IMR-90 (cell line): ENCODE measurements around the gene CYP1A2. TPM values are rescaled to one million over a fixed set of nuclear protein-coding genes. Genes with fewer than 3 reads are reported as not detected.

Experiments used
- ATAC-seq: fragments of 200-7000 bp; cut with Tn5 transposase; 2 replicates; pipeline ENCODE4 v1.9.1; 2020; ENCODE audit warnings: low read depth, mild to moderate bottlenecking, moderate library complexity
- BruUV-seq: library from RNA; stranded (reverse); fragments of 400-500 nt; replicated peaks from 2 replicates; lab custom pipeline; 2021; lab: Mats Ljungman, UMichigan
- CTCF ChIA-PET: fragments of 300-600 bp; formaldehyde crosslinking; extraction: SDS; loops from one replicate; lab custom pipeline; 2021; ENCODE audit warnings: antibody characterized with exemption; lab: Yijun Ruan, JAX
- POLR2A ChIA-PET: fragments of 300-600 bp; sonication (Branson Sonifier 250); formaldehyde crosslinking; loops from one replicate; lab custom pipeline; 2022; ENCODE audit warnings: antibody characterized with exemption; ENCODE audit not compliant: unreplicated experiment; lab: Charles Lee
- DNase-seq: peaks from one replicate; pipeline ENCODE4 v3.0.0; 2013
- H2AFZ ChIP-seq: replicated peaks from 2 replicates; pipeline ENCODE3; 2013; ENCODE audit warnings: low read length, mild to moderate bottlenecking; ENCODE audit not compliant: poor library complexity
- H2AK5ac ChIP-seq: 2 replicates; pipeline ENCODE4 v1.6.1; 2013; ENCODE audit warnings: low read depth, low read length, inconsistent platforms
- H2AK9ac ChIP-seq: replicated peaks from 2 replicates; pipeline ENCODE3; 2013; ENCODE audit warnings: mild to moderate bottlenecking, low read depth, low read length, moderate library complexity; ENCODE audit not compliant: poor library complexity
- H2BK120ac ChIP-seq: 2 replicates; pipeline ENCODE4 v1.6.1; 2013; ENCODE audit warnings: low read depth, low read length, inconsistent platforms
- H2BK15ac ChIP-seq: 3 replicates; pipeline ENCODE4 v1.6.1; 2013; ENCODE audit warnings: low read depth, low read length, inconsistent platforms
- H2BK20ac ChIP-seq: 2 replicates; pipeline ENCODE4 v1.6.1; 2013; ENCODE audit warnings: low read depth, mild to moderate bottlenecking, inconsistent platforms, low read length, moderate library complexity
- H2BK5ac ChIP-seq: 2 replicates; pipeline ENCODE4 v1.6.1; 2013; ENCODE audit warnings: mild to moderate bottlenecking, low read depth, low read length, inconsistent platforms; ENCODE audit not compliant: poor library complexity, severe bottlenecking
- H3K14ac ChIP-seq: replicated peaks from 2 replicates; pipeline ENCODE4 v1.6.1; 2013; ENCODE audit warnings: low read depth, low read length, inconsistent platforms
- H3K18ac ChIP-seq: 2 replicates; pipeline ENCODE4 v1.6.1; 2013; ENCODE audit warnings: low read depth, low read length, control low read depth
- H3K23ac ChIP-seq: 2 replicates; pipeline ENCODE4 v1.6.1; 2013; ENCODE audit warnings: low read depth, low read length, inconsistent platforms
- H3K27ac ChIP-seq: 2 replicates; pipeline ENCODE4 v1.5.1; 2013; ENCODE audit warnings: mild to moderate bottlenecking, control low read depth, low read length; ENCODE audit not compliant: insufficient read depth
- H3K27me3 ChIP-seq: 2 replicates; pipeline ENCODE4 v1.6.1; 2013; ENCODE audit warnings: low read length; ENCODE audit not compliant: control insufficient read depth, insufficient read depth
- H3K36me3 ChIP-seq: 2 replicates; pipeline ENCODE4 v1.6.1; 2013; ENCODE audit warnings: low read length, mixed read lengths; ENCODE audit not compliant: control insufficient read depth, insufficient read depth
- H3K4ac ChIP-seq: 2 replicates; pipeline ENCODE4 v1.6.1; 2013; ENCODE audit warnings: low read depth, low read length, inconsistent platforms
- H3K4me1 ChIP-seq: 2 replicates; pipeline ENCODE4 v1.6.1; 2013; ENCODE audit warnings: low read length, mixed read lengths; ENCODE audit not compliant: control insufficient read depth, insufficient read depth
- H3K4me2 ChIP-seq: 2 replicates; pipeline ENCODE4 v1.6.1; 2013; ENCODE audit warnings: low read depth, mild to moderate bottlenecking, control low read depth, low read length, moderate library complexity
- H3K4me3 ChIP-seq: 2 replicates; pipeline ENCODE4 v1.5.1; 2013; ENCODE audit warnings: low read depth, mild to moderate bottlenecking, control low read depth, low read length, moderate library complexity; ENCODE audit not compliant: insufficient read depth
- H3K56ac ChIP-seq: 2 replicates; pipeline ENCODE4 v1.6.1; 2013; ENCODE audit warnings: low read length, inconsistent platforms; ENCODE audit not compliant: insufficient read depth; ENCODE audit errors: extremely low read depth
- H3K79me1 ChIP-seq, 2 experiments: 2 replicates each; pipeline ENCODE4 v1.6.1; 2013; ENCODE audit warnings: low read length in 2 of 2, inconsistent platforms in 1 of 2, low read depth in 1 of 2
- H3K9ac ChIP-seq: 2 replicates; pipeline ENCODE4 v1.6.1; 2013; ENCODE audit warnings: low read depth, low read length, control low read depth
- H3K9me1 ChIP-seq: 2 replicates; pipeline ENCODE4 v1.6.1; 2013; ENCODE audit warnings: low read length, inconsistent platforms; ENCODE audit not compliant: insufficient read depth
- H3K9me3 ChIP-seq: 2 replicates; pipeline ENCODE4 v1.6.1; 2013; ENCODE audit warnings: low read length; ENCODE audit not compliant: control insufficient read depth, insufficient read depth
- H4K20me1 ChIP-seq: 2 replicates; pipeline ENCODE4 v1.6.1; 2013; ENCODE audit warnings: low read length, inconsistent platforms; ENCODE audit not compliant: insufficient read depth
- H4K5ac ChIP-seq: 2 replicates; pipeline ENCODE4 v1.6.1; 2013; ENCODE audit warnings: mild to moderate bottlenecking, low read depth, low read length, control low read depth
- H4K8ac ChIP-seq, 2 experiments: 2 replicates each; pipeline ENCODE4 v1.6.1; 2013; ENCODE audit warnings: low read depth in 2 of 2, low read length in 2 of 2, control low read depth in 1 of 2, inconsistent platforms in 1 of 2
- H4K91ac ChIP-seq: 2 replicates; pipeline ENCODE4 v1.6.1; 2013; ENCODE audit warnings: low read depth, low read length, inconsistent platforms; ENCODE audit not compliant: insufficient read depth
- CEBPB ChIP-seq: IDR thresholded peaks from 2 replicates; pipeline ENCODE4 v1.6.1; 2012; ENCODE audit warnings: low read depth, low read length, improper control_type of control experiment
- ELK1 ChIP-seq: fragments of 150-350 bp; IDR thresholded peaks from 2 replicates; pipeline ENCODE4 v1.6.1; 2016; ENCODE audit warnings: low read depth, mild to moderate bottlenecking, low read length, moderate library complexity, borderline replicate concordance
- MAFK ChIP-seq: IDR thresholded peaks from 2 replicates; pipeline ENCODE4 v1.6.1; 2012; ENCODE audit warnings: low read depth, low read length, improper control_type of control experiment
- NFE2L2 ChIP-seq: fragments of 150-350 bp; IDR thresholded peaks from 2 replicates; pipeline ENCODE4 v1.6.1; 2016; ENCODE audit warnings: low read depth, mild to moderate bottlenecking, low read length
- POLR2A ChIP-seq: IDR thresholded peaks from 2 replicates; pipeline ENCODE4 v1.6.1; 2012; ENCODE audit warnings: mild to moderate bottlenecking, low read depth, low read length
- RAD21 ChIP-seq: IDR thresholded peaks from 2 replicates; pipeline ENCODE4 v1.6.1; 2012; ENCODE audit warnings: low read length, improper control_type of control experiment
- RFX5 ChIP-seq: IDR thresholded peaks from 2 replicates; pipeline ENCODE4 v1.8.0; 2012; ENCODE audit warnings: low read depth, mild to moderate bottlenecking, low read length, moderate library complexity
- WGBS, 2 experiments: methylation state at CpG; one replicate each; pipeline versions ENCODE4 v1.1.5 to v1.1.7; 2013; ENCODE audit warnings: missing lambda C conversion rate in 2 of 2; ENCODE audit not compliant: insufficient read length in 1 of 2; ENCODE audit errors: extremely low coverage in 2 of 2; 5-methylcytosine and 5-hydroxymethylcytosine counted together
- dilution Hi-C: fragments of 300-500 bp; cut with HindIII; formaldehyde crosslinking; loops from one replicate; pipeline ENCODE4 v1.14.3; 2018; ENCODE audit warnings: low sequenced_read_pairs; ENCODE audit not compliant: unreplicated experiment
- in situ Hi-C: fragments of 300-500 bp; cut with MboI; formaldehyde crosslinking; loops from 3 replicates; pipeline ENCODE4 v1.14.3; 2019; ENCODE audit warnings: low sequenced_read_pairs, inconsistent platforms, mixed read lengths
- intact Hi-C: fragments of 100-400 bp; cut with micrococcal nuclease; formaldehyde crosslinking; loops from 2 replicates; pipeline ENCODE4 v1.10.0; 2022
- polyA plus RNA-seq, 3 experiments: library from polyadenylated mRNA; depleted of rRNA; stranded (reverse); fragments of >200 nt; gene quantifications; 2 replicates each; pipeline ENCODE4 v1.2.3, GENCODE V29; 2012; ENCODE audit warnings: low replicate concordance in 1 of 3
- total RNA-seq: library from RNA; depleted of rRNA; stranded (reverse); fragments of >200 nt; gene quantifications from 2 replicates; pipeline ENCODE4 v1.2.3, GENCODE V29; 2012

The CYP1A2 gene
- total and polyA plus RNA-seq, 2 of the 4 experiments (the other 2 are of a cell fraction), result not detected

GRCh38 chr15:74742422-74742821, 6.2 kb upstream of the CYP1A2 start:
- no peak for ATAC-seq
- H2AK9ac ChIP-seq, result no peak overlapping the region
- H3K27ac ChIP-seq, result no peak overlapping the region
- H3K9me1 ChIP-seq, result no peaks in the 10 kb centered on the region
- no peak overlapping the region for H3K56ac ChIP-seq
- H2BK120ac ChIP-seq, result no peak overlapping the region
- no peaks in the 10 kb centered on the region for H4K20me1 ChIP-seq
- H2BK20ac ChIP-seq, result no peak overlapping the region
- 62% methylated on average over 3 of the region's 5 CpGs; no CpG with 5 or more reads in 1 of the 2 experiments for WGBS, 2 experiments
- no peaks in the 10 kb centered on the region for H3K4me1 ChIP-seq
- BruUV-seq, result no TSS peak
- H3K79me1 ChIP-seq, result no peaks in the 10 kb centered on the region
- dilution Hi-C loops, result no loop called here
- intact Hi-C loops, result no loop called here
- DNase-seq, result no peak
- no peaks in the 10 kb centered on the region for H3K36me3 ChIP-seq
- no peak overlapping the region for H3K23ac ChIP-seq
- H3K14ac ChIP-seq, result no peak overlapping the region
- H3K27me3 ChIP-seq, result peaks cover 18% of the 10 kb centered on the region
- no peak overlapping the region for H2AFZ ChIP-seq
- no peak overlapping the region for H2BK15ac ChIP-seq
- TF ChIP-seq RFX5, result no peak
- no peak for TF ChIP-seq RAD21
- TF ChIP-seq MAFK, result no peak
- no peak for TF ChIP-seq POLR2A
- TF ChIP-seq NFE2L2, result no peak
- no peak for TF ChIP-seq CEBPB
- no peak for TF ChIP-seq ELK1
- no peak overlapping the region for H4K5ac ChIP-seq
- POLR2A ChIA-PET, result no interaction called here
- H2BK5ac ChIP-seq, result no peak overlapping the region
- CTCF ChIA-PET, result no interaction called here
- no peak overlapping the region for H3K4me2 ChIP-seq
- H4K91ac ChIP-seq, result no peak overlapping the region
- H3K18ac ChIP-seq, result no peak overlapping the region
- H3K9me3 ChIP-seq, result peaks cover 8% of the 10 kb centered on the region
- H4K8ac ChIP-seq, result no peak overlapping the region
- no peak overlapping the region for H3K4me3 ChIP-seq
- H2AK5ac ChIP-seq, result no peak overlapping the region
- H3K9ac ChIP-seq, result no peak overlapping the region
- no peak overlapping the region for H3K4ac ChIP-seq
- in situ Hi-C loops, result no loop called here
